Measurements from ENCODE around the gene YIPF6.
"Not testable (repeated sequence)": the region's sequence is repeated elsewhere in the genome, so short reads cannot be mapped to it uniquely, and the experiment has no call there.

YIPF6 gene, protein sequence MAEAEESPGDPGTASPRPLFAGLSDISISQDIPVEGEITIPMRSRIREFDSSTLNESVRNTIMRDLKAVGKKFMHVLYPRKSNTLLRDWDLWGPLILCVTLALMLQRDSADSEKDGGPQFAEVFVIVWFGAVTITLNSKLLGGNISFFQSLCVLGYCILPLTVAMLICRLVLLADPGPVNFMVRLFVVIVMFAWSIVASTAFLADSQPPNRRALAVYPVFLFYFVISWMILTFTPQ

DNA sequence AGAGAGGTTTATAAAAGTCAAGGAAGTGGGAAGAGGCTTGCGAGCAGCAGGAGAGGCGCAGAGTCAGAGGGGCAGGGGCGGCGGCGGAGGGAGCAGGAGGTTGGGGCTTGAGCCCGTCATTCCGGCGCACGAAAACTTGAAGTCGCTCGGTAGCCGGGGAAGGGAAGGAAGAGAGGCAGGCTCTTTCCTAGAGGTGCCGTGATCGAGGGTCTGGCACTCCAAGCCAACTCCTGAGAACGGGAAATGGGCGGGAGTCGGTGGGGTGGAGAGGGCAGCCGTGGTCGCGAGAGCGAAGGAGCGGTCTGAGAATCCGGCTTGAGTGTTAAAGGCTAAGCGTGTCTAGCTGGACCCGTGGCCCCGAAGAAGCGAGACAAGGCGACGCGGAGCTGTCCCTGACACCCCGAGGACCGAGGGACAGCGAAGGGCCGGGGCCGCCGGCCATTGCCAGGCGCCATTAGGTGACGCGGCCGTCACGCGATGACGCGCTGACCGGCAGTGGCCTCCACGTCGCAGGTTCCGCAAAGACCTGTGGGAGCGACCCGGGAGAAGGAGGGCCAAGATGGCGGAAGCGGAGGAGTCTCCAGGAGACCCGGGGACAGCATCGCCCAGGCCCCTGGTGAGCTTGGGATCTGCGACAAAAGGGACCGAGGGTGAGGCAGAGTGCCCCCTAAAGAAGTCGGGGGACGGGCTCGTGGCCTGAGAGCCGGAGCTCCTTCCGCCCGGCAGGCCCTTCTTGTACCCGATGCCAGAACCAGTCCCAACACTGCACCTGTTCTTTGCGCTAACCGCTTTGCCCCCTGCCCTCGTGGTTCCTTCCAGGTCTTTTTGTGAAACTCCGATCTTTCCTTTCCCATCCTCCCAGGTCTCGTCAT is at the start of gene YIPF6:
Gene YIPF6 (plus strand): TSS at position 544 of the 872 bp plus-strand sequence. CDS start 16 bp downstream, at position 560.
- peak; percentile 80 for DNase-seq (ENCODE audit: low spot score)

DNA sequence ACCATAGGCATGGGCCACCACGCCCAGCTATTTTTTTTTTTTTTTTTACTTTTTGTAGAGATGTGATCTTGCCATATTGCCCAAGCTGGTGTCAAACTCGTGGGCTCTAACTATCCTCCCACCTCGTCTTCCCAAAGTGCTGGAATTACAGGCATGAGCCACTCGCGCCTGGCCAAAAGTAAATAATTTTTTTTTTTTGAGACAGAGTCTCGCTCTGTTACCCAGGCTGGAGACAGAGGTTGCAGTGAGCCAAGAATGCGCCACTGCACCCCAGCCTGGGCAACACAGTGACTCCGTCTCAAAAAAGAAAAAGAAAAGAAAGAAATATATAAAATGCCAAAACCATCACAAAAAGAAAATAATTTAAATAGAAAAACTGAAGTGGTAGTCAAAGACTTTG is 47.1 kb upstream of the YIPF6 start:
- DNase-seq (ENCODE audit: low spot score) = no peak

DNA sequence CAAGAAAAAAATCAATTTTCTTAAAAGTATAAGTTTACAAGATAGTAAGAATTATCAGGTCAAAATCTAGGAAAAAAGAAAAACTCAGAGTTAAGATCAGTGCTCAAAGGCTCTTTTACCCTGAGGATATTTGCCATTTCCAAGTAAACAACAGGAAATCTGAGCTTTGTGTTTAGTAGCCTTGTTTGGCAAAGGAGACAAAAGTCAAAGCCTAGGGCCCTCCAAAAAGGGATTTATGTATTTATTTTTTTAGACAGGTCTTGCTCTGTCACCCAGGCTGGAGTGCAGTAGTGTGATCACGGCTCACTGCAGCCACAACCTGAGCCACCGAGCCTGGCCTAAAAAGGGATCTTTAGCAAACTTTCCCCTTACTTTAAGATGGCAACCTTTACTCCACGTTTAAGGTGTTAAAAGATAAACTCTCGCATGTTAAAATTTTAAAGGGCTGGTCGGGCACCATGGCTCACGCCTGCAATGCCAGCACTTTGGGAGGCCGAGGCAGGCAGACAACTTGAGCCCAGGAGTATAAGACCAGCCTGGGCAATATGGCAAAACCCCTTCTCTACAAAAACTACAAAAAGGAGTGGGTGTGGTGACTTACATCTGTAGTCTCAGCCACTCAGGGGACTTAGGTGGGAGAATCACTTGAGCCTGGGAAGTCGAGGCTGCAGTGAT is 44.2 kb upstream of the YIPF6 start:
- no peak for DNase-seq (ENCODE audit: low spot score)

DNA sequence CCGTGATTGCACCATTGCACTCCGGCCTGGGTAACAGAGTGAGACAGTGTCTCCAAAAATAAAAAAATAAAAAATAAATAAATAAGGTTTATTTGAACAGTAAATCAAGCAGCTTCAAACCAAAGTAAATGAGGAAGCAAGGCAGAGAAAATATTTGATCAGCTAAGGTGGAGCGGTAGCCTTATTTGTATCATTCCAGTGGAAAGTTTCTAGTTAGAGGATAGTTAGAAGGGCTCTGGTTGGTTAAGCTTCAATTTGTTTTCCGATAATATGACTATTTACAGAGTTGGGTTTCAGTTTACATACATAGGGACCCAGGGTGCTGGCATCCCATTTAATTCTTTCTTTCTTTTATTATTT is 43.7 kb upstream of the YIPF6 start:
- DNase-seq (ENCODE audit: low spot score) = no peak

DNA sequence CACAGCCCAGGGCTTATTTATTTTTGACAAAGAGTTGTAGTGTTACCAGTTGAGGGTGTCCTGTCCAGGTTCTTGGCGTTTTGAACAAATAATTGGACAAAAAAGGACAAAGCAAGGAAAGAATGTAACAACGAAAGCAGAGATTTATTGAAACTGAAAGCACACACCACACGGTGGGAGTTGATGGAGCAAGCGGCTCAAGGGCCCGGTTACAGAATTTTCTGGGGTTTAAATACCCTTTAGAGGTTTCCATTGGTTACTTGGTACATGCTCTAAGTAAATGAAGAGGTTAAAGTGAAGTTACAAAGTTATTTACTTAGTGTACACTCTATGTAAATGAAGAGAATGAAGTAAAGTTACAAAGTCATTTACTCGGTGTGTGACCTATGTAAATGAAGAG is 37.8 kb upstream of the YIPF6 start:
- DNase-seq (ENCODE audit: low spot score) = no peak

DNA sequence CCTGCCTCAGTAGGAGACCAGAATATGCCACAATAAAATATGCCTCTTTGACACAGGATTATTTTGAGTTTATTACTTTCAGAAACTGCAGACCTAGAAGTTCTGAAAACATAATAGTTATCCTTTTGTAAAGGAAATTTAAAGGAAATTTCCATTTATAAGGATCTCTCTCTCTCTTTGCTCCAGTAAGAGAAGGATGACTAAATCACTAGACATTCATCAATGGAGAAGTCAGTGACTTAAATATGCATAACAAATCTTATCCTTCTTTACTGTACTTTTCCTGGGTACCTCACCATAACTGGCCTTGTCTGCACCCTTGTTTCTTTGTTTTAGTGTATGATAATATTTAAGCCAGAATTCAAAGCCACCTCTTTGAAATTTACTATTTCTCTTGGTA is 37.3 kb upstream of the YIPF6 start:
- DNase-seq (ENCODE audit: low spot score) = no peak

DNA sequence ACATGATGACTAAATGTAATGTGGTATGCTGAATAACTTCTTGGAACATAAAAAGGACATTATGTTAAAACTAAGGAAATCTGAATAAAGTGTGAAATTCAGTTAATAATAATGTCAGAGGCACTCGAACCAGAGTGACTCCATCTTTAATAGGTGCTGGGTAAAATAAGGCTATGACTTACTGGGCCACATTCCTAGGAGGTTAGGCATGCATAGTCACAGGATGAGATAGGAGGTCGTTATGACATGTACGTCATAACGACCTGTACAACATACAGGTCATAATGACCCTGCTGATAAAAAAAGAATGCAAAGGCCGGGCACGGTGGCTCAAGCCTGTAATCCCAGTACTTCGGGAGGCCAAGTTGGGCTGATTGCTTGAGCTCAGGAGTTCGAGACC is 36.7 kb upstream of the YIPF6 start:
- no peak for DNase-seq (ENCODE audit: low spot score)

DNA sequence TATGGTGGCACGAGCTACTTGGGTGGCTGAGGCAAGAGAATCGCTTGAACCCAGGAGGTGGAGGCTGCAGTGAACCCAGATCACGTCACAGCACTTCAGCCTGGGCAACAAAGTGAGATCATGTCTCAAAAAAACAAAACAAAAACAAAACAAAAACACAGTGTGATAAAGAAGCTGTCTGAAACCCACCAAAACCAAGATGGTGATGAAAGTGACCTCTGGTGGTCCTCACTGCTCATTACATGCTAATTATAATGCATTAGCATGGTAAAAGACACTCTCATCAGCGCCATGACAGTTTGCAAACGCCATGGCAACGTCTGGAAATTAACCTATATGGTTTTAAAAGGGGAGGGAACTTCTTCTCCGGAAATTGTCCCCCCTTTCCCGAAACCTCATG is 36.2 kb upstream of the YIPF6 start:
- no peak for DNase-seq (ENCODE audit: low spot score)

DNA sequence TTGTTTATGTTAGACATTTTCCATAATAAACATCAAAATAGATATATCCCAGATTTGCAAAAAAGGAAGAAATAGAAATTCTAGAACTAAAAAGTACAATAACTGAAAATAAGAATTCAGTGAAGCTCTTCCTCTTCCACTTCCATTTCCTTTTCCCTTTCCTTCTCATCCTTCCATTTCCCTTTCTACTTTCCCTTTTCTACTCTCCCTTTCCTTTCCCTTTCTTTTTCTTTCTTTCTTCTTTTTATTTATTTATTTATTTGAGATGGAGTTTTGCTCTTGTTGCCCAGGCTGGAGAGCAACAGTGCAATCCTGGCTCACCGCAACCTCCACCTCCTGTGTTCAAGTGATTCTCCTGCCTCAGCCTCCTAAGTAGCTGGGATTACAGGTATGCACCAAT is 35.0 kb upstream of the YIPF6 start:
- DNase-seq (ENCODE audit: low spot score) = no peak

DNA sequence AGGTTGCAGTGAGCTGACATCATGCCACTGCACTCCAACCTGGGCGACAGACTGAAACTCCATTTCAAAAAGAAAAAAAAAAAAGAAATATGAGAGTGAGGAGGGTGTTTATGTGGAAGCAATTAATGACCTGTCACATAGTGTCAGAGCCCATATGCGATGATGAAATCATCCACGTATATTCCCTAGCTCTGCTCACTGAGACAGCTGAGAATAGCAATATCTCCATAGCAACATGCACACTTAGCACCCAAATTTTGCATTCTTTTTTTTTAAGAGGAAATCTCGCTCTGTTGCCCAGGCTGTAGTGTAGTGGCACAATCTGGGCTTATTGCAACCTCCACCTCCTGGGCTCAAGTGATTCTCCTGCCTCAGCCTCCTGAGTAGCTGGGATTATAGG is 34.1 kb upstream of the YIPF6 start:
- no peak for DNase-seq (ENCODE audit: low spot score)

DNA sequence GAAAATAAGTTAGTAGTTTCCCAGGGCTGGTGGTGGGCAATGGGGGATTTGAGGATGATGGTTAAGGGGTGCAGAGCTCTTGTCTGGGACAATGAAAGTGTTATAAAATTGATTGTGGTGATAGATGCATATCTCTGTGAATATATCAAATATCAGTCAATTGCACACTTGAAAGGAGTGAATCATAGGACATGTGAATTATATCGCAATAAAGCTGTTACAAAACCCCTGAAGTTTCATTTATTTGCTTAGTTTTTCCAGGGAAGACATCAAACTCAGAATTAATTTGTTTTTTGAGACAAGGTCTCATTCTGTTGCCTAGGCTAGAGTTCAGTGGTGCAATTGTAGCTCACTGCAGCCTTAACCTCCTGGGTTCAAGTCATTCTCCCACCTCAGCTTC is 17.9 kb upstream of the YIPF6 start:
- no peak for DNase-seq (ENCODE audit: low spot score)

DNA sequence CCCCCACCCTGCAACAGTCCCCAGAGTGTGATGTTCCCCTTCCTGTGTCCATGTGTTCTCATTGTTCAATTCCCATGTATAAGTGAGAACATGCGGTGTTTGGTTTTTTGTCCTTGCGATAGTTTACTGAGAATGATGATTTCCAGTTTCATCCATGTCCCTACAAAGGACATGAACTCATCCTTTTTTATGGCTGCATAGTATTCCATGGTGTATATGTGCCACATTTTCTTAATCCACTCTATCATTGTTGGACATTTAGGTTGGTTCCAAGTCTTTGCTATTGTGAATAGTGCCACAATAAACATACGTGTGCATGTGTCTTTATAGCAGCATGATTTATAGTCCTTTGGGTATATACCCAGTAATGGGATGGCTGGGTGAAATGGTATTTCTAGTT is 12.7 kb upstream of the YIPF6 start:
- DNase-seq (ENCODE audit: low spot score) = not testable (repeated sequence)

DNA sequence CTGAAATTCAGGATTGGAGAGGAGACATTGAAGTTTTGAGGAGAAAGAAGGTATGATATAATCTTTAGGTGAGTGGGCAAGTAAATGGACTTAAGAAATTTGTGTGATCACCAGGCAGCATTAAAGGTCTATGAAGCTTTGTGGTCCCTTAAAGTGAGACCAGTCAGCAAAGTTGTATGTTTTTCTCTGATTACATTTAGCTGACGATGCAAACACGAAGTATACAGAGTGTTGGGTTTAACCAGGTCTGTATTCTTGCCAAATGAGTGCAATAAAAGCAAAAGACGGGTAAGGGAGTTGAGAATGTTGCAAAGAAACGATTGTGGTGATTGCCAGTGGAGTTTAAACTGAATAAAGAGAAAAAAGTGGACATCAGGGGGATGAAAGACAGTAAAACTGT is 11.6 kb upstream of the YIPF6 start:
- DNase-seq (ENCODE audit: low spot score) = no peak

DNA sequence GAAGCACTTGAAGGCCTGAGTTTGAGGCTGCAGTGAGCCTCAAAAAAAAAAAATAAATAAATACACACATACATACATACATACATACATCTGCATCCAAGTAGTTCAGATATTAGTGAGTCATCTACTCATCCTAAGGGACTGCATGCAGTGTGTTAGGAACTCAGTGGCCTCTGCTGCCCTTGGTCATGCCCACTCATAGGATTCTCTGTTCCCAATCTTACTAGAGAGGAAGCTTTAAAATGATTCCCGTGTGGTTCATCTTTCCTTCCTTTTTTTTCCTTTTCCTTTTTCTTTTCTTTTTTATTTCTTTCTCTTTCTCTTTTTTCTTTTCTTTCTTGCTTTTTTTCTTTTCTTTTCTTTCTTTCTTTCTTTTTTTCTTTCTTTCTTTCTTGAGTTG is 10.9 kb upstream of the YIPF6 start:
- no peak for DNase-seq (ENCODE audit: low spot score)

DNA sequence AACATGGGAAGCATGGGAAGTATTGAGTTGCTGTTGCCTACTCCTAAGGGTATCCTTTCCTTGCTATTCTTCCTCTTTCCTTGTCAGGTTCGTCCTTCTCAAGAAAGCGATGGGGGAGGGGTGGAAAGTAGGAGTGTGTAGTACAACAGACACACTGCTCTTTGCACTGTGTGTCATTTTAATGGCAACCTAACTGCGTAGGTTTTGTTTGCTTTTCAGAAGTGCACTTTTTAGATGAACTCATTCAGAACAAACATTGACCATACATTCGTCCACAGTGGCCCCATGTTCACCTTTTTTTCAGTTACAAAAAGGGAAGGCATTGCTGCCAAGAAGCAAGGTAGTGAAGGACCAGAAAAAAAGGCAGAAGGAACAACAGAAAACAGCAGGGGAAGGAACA is 10.2 kb upstream of the YIPF6 start:
- DNase-seq (ENCODE audit: low spot score) = no peak

DNA sequence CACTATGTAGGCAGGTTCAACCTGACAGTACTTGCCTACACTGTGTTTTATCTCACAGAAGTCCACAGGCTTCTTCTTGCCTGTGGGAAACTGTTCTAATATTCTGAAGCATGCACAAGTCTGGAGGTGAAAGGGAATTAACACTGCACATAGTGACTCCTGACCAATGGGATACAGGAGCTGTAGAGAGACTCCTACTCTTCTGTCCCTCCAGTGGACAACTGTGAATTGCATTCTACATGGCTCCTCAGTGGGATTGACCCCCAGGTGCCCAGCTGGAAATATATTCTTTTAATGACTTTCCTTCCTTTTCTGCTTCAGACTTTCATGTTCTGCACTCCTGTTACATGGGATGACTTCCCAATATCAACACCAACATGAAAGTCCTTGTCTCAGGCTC is 8.2 kb upstream of the YIPF6 start:
- DNase-seq (ENCODE audit: low spot score) = peak; percentile 35

DNA sequence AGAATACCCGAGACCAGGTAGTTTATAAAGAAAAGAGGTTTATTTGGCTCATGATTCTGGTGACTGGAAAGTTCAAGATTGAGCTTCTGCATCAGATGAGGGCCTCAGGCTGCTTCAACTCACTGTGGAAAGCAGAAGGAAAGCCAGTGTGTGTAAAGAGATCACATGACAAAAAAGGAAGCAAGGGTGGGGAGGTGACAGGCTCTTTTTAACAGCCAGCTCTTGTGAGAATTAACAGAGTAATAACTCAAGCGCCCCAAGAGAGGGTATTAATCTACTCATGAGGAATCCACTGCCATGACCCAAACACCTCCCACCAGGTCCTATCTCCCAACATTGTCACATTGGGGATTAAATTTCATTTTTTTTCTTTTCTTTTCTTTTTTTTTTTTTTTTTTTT is 6.3 kb upstream of the YIPF6 start:
- no peak for DNase-seq (ENCODE audit: low spot score)

DNA sequence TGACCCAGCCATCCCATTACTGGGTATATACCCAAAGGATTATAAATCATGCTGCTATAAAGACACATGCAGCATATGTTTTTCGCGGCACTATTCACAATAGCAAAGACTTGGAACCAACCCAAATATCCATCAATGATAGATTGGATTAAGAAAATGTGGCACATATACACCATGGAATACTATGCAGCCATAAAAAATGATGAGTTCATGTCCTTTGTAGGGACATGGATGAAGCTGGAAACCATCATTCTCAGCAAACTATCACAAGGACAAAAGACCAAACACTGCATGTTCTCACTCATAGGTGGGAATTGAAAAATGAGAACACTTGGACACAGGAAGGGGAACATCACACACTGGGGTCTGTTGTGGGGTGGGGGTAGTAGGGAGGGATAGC is 5.1 kb upstream of the YIPF6 start:
- not testable (repeated sequence) for DNase-seq (ENCODE audit: low spot score)

DNA sequence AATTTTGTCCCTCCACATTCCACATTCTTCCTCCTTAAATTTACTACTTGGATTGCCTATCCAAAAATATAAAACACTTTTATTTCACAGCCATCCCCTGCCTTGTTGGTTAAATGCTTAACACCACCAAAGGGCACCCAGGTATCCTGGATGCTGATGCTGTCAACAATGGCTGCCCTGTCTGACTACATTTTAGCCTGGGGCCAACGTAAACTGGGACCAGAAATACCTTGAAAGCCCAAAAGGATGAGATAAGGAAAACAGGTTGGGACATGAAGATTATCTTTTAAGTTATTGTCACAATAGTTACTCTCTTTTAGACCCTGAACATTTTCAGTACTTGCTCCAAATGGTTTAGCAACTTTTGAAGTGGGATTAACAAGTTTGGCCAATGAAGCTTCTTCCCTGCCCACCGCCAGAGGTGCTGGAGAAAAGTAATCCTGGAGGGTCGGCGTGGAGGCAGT is 775 bp upstream of the YIPF6 start:
- DNase-seq (ENCODE audit: low spot score) = no peak

DNA sequence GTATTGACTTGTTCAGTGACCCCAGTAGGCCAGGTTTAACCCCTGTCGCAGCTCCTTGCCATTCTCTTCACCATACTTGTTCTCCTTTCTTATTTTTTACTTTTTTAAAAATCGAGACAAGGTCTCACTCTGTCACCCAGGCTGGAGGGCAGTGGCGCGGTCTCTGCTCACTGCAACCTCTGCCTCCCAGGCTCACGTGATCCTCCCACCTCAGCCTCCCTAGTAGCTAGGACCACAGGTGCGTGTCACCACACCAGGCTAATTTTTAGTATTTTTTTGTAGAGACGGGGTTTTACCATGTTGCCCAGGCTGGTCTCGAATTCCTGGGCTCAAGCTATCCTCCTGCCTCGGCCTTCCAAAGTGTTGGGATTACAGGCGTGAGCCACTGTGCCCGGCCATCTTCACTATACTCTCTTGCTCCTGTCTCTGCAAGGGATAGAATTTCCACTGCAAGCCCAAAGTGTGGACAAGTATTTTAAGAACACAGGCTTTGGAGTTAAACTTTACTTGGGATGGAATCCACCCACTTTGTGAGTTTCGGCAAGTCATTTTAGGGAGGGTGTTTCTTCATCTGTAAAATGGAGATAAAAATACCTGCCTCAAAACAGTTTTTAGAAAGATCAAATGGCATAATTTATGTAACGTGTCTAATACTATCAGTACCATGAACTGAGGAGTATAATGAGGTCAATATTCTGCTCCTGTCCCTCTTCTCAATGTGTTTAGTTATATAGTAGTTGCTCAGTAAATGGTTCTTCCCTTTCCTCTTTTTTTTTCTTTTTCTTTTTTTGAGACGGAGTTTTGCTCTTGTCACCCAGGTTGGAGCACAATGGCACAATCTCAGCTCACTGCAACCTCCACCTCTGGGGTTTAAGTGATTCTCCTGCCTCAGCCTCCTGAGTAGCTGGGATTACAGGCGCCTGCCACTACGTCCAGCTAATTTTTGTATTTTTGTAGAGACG is 973 bp downstream of the YIPF6 start:
- DNase-seq (ENCODE audit: low spot score) = no peak

DNA sequence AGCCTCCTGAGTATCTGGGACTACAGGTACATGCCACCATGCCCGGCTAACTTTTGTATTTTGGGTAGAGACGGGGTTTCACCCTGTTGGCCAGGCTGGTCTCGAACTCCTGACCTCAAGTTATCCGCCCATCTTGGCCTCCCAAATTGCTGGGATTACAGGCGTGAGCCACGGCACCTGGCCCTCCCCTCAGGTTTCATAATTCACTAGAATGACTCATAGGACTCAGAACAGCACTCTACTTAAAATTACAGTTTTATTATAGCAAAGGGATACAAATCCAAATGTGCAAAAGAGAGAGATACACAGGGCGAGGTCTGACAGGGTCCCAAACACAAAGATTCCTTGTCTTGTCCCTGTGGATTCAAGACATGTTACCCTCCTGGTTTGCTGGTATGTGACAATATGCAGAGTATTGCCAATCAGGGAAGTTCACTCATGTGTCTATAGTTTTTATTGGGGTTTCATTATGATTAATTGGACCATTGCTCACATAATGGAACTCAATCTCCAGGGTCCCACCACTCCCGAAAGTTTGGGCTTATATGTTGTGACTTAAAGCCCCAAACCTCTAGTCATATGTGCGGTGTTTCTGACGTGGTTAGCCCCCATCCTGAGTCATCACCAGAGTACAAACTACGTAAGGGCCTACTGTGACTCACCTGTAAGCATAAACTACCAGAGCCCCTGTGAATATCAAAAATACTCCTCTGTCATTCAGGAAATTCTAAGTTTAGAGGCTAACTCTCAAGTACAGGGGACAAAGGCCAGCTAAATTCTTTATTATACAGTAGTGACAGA is 5.2 kb downstream of the YIPF6 start:
- DNase-seq (ENCODE audit: low spot score) = no peak

All from iPS-NIHi11 (cell line).